ENCODE results near the gene FOXO3. TPM values are rescaled to one million over a fixed set of nuclear protein-coding genes. Genes with fewer than 3 reads are reported as not detected.

The FOXO3 gene
- total RNA-seq, 3 donors from 2014 or later, result 107 to 181 (median 155) TPM

DNA sequence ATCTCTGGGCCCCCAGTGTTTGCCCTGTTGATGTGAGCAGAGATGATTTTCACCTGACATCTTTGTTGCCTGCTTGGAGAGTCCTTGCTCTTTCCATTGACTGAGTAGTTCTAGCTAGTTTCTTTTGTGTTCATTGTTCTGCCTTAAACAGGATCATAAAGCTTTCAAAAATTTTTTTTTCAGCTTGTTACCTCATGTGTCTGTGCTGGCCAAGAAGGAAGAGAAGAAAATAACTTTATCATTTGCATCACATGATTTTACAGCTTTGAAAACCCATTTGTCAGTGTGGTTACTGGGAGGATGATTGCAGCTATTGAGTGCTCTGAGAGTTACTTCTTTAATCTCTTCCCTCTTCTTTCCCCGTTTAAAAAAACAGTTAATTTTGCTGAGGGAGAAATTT is 16.0 kb downstream of the FOXO3 start:
- Histone ChIP-seq H3K4me3 (no peak overlapping the region), H3K27me3 (no peaks in the 10 kb centered on the region), H3K4me1 (peaks cover 0 to 24% of the 10 kb centered on the region in 2 donors), H3K9me3 (no peaks in the 10 kb centered on the region), H3K36me3 (no peaks in the 10 kb centered on the region), H3K27ac (peak overlapping the region in 1 of 2 donors; percentile 79)
- intact Hi-C loops (cut with DNase I; ENCODE audit: low total_unique reads), result loop anchor here (2.0 kb wide), 1 partner anchor 32 kb away; no protein-coding TSS in a partner anchor
- no peak for DNase-seq (ENCODE audit: low spot score in 2 of 2)
- no peak for TF ChIP-seq POLR2A (IDR thresholded peaks at IDR 0.05)
- TF ChIP-seq POLR2AphosphoS5 (IDR thresholded peaks at IDR 0.05), result peak in 1 of 3 donors; percentile 29

DNA sequence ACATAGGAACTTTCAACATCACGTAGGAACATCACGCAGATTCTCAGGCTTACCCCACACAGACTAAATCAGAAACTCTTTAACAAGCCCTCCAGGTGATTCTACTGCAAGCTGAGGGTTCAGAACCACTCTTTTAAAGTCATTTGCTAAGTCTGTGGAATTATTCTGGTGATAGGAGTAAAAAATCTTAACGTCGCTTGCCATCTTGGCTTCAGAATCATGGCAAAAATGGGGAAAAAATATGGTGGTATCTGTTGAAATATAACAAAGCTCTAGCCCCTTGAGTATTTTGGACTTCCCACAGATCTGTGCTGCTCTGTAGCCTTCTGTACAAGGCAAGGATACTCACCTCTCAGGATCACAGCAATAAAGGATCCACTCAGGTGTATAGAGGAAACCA is 17.4 kb downstream of the FOXO3 start:
- no peak overlapping the region for H3K4me3 ChIP-seq
- H3K9me3 ChIP-seq, result no peaks in the 10 kb centered on the region
- H3K4me1 ChIP-seq, result peaks cover 0 to 39% of the 10 kb centered on the region in 2 donors
- no peak for DNase-seq (ENCODE audit: low spot score in 2 of 2)
- H3K27me3 ChIP-seq, result no peaks in the 10 kb centered on the region
- no peaks in the 10 kb centered on the region for H3K36me3 ChIP-seq
- peak overlapping the region; percentile 58 to 80 for H3K27ac ChIP-seq
- intact Hi-C loops (cut with DNase I; ENCODE audit: low total_unique reads), result no loop called here
- TF ChIP-seq POLR2AphosphoS5 (IDR thresholded peaks at IDR 0.05) (no peak), POLR2A (IDR thresholded peaks at IDR 0.05) (no peak)
- TF ChIP-seq, protein P1, sequence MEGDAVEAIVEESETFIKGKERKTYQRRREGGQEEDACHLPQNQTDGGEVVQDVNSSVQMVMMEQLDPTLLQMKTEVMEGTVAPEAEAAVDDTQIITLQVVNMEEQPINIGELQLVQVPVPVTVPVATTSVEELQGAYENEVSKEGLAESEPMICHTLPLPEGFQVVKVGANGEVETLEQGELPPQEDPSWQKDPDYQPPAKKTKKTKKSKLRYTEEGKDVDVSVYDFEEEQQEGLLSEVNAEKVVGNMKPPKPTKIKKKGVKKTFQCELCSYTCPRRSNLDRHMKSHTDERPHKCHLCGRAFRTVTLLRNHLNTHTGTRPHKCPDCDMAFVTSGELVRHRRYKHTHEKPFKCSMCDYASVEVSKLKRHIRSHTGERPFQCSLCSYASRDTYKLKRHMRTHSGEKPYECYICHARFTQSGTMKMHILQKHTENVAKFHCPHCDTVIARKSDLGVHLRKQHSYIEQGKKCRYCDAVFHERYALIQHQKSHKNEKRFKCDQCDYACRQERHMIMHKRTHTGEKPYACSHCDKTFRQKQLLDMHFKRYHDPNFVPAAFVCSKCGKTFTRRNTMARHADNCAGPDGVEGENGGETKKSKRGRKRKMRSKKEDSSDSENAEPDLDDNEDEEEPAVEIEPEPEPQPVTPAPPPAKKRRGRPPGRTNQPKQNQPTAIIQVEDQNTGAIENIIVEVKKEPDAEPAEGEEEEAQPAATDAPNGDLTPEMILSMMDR (IDR thresholded peaks at IDR 0.05), result no peak

DNA sequence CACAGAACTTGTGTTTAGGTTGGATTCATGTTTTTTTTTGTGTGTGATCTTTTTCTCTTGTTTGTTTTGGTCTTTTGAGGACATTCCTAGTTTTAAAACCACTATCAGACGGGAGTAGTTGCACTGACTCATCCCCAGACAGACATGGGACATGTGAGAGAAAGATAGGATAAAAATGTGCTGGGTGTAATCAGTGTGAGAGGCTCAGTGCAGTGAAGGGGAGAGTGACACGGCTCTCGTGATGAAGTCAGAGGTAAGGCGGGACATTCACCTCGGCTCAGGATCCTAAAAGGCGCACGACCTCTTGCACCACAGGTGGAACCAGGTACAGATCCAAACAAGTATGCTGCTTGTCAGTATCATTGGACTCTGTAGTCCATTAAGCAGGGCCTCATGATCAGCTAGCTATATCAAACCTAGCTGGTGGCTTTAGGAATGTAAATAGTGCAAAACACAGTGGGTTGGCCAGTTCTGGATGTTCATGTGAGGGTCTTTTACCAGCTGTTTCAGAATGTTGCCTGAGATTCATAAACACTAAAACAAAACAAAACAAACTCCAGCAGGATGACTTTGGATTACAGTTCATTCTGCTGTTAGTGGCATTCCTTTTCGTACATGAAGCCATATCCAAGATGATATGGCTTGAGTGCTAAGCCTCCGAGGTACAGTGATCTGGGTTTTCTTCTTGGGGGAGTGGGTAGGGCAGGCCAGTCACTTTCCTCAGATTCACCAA is 18.0 kb downstream of the FOXO3 start:
- H3K27ac ChIP-seq, result peak overlapping the region; percentile 58 to 80

DNA sequence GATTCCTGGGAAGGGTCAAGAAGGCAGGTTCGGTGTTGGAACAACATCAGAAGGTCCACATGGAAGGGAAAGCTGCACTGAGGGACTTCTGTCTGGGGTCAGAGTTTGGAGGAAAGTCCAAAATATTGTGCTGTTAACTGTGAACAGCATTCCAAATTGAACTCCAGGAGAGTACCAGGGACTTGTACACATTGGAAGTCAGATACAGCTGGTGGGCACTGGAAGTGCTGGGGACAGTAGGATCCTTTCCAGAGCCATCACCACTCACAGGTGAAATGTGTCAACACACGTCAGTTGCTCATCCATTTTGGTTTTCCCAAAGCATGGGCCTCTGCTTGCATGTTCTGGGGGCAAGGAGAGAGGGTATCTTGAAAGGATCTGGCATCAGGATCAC is 18.6 kb downstream of the FOXO3 start:
- intact Hi-C loops (cut with DNase I; ENCODE audit: low total_unique reads), result no loop called here
- Histone ChIP-seq H3K27ac (peak overlapping the region; percentile 58 to 80), H3K4me3 (no peak overlapping the region), H3K27me3 (no peaks in the 10 kb centered on the region), H3K36me3 (no peaks in the 10 kb centered on the region), H3K9me3 (no peaks in the 10 kb centered on the region), H3K4me1 (peaks cover 4 to 49% of the 10 kb centered on the region in 2 donors)
- DNase-seq (ENCODE audit: low spot score in 2 of 2), result no peak
- TF ChIP-seq, protein P1 (IDR thresholded peaks at IDR 0.05), result no peak
- TF ChIP-seq POLR2AphosphoS5 (IDR thresholded peaks at IDR 0.05) (no peak), POLR2A (IDR thresholded peaks at IDR 0.05) (no peak)

More for the DNA sequence above, 18.0 kb downstream of the FOXO3 start:
- Histone ChIP-seq H3K27me3 (no peaks in the 10 kb centered on the region), H3K36me3 (no peaks in the 10 kb centered on the region), H3K9me3 (no peaks in the 10 kb centered on the region), H3K4me1 (peaks cover 0 to 45% of the 10 kb centered on the region in 2 donors), H3K4me3 (no peak overlapping the region)
- intact Hi-C loops (cut with DNase I; ENCODE audit: low total_unique reads), result no loop called here
- TF ChIP-seq, protein P1 (IDR thresholded peaks at IDR 0.05), result no peak
- TF ChIP-seq POLR2AphosphoS5 (IDR thresholded peaks at IDR 0.05) (no peak), POLR2A (IDR thresholded peaks at IDR 0.05) (no peak)
- no peak for DNase-seq (ENCODE audit: low spot score in 2 of 2)

DNA sequence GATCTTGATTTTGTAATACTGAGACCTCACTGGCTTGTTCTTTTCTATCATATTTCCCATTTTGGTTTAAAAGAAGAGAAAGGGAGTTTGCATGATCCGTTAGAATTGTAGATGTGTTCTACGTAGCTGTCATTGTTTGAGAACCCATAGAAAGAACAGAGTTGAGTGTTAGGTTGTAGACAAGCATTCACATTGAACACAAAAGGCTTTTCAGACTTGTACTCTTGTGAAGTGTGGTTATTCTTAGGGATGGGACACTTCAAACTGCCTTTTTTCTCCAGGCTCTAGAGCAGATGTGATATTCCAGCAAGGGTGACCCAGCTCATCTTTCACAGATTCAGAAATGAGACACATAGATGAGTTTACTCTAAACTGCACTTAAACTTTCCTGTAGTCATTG is 19.9 kb downstream of the FOXO3 start:
- TF ChIP-seq POLR2AphosphoS5 (IDR thresholded peaks at IDR 0.05) (no peak), POLR2A (IDR thresholded peaks at IDR 0.05) (no peak)
- TF ChIP-seq, protein P1 (IDR thresholded peaks at IDR 0.05), result no peak
- Histone ChIP-seq H3K36me3 (no peaks in the 10 kb centered on the region), H3K9me3 (no peaks in the 10 kb centered on the region), H3K27me3 (no peaks in the 10 kb centered on the region), H3K4me3 (peak overlapping the region in 1 of 3 donors; percentile 37), H3K27ac (peak overlapping the region; percentile 77 to 80), H3K4me1 (peaks cover 7 to 48% of the 10 kb centered on the region in 2 donors)
- intact Hi-C loops (cut with DNase I; ENCODE audit: low total_unique reads), result no loop called here
- no peak for DNase-seq (ENCODE audit: low spot score in 2 of 2)

All from breast epithelium (tissue), 4 donors.